Testis (tissue), 3 donors: Measurements from ENCODE around the gene TAS2R13. TPM values are rescaled to one million over a fixed set of nuclear protein-coding genes. Genes with fewer than 3 reads are reported as not detected.

Experiments
- DNase-seq: peaks from one replicate; pipeline ENCODE4 v3.0.0-alpha.2; 2019
- H3K27ac ChIP-seq, 2 donors: fragments of 200-600 bp; sonication (generic); one replicate each; pipeline ENCODE4 v1.5.1; 2019
- H3K27me3 ChIP-seq: fragments of 200-600 bp; sonication (generic); one replicate; pipeline ENCODE4 v1.5.1; 2019
- H3K36me3 ChIP-seq: fragments of 200-600 bp; sonication (generic); one replicate; pipeline ENCODE4 v1.5.1; 2017; ENCODE audit warnings: low read depth; ENCODE audit errors: missing control alignments
- H3K4me1 ChIP-seq: fragments of 200-600 bp; sonication (generic); one replicate; pipeline ENCODE4 v1.5.1; 2019
- H3K4me3 ChIP-seq, 2 donors: fragments of 200-600 bp; sonication (generic); one replicate each; pipeline ENCODE4 v1.5.1; 2017 to 2019
- H3K9me3 ChIP-seq: fragments of 200-600 bp; sonication (generic); one replicate; pipeline ENCODE4 v1.5.1; 2017
- POLR2A ChIP-seq: fragments of 450-650 bp; IDR thresholded peaks from one replicate; pipeline ENCODE4 v1.6.1; 2017; ENCODE audit warnings: antibody characterized with exemption, mild to moderate bottlenecking, moderate library complexity
- WGBS, 2 donors: methylation state at CpG; one replicate each; pipeline ENCODE4 v1.1.5; 2018; 5-methylcytosine and 5-hydroxymethylcytosine counted together
- intact Hi-C: fragments of 100-400 bp; cut with DNase I; formaldehyde crosslinking; loops from one replicate; pipeline ENCODE4 v1.15.1; 2023; ENCODE audit warnings: low total_unique reads
- polyA plus RNA-seq: library from polyadenylated mRNA; stranded (reverse); fragments of 350-450 nt; fragmentation: Illumina TruSeq; extraction: RNeasy Lipid Tissue Mini Kit (QIAGEN cat#74804); gene quantifications from one replicate; pipeline ENCODE4 v1.2.3, GENCODE V29; 2014; ENCODE audit warnings: low read depth, low replicate concordance; ENCODE audit not compliant: insufficient read depth
- total RNA-seq, 2 donors: library from RNA; depleted of rRNA; stranded (reverse); fragments of >200 nt; gene quantifications; one replicate each; pipeline ENCODE4 v1.2.3, GENCODE V29; 2016
- TF ChIP-seq, protein P1 (sequence below), 3 experiments: fragments of 450-650 bp in 2 of 3; fragments of 200-600 bp in 1 of 3; sonication (generic) in 1 of 3; IDR thresholded peaks; one replicate each; pipeline ENCODE4 v1.5.1; 2016 to 2019; ENCODE audit warnings: antibody characterized with exemption in 3 of 3, mild to moderate bottlenecking in 2 of 3, moderate library complexity in 1 of 3

TAS2R13 gene
- total and polyA plus RNA-seq, 3 donors from 2014 or later = 3.1 to 3.6 TPM; not detected in 1

DNA sequence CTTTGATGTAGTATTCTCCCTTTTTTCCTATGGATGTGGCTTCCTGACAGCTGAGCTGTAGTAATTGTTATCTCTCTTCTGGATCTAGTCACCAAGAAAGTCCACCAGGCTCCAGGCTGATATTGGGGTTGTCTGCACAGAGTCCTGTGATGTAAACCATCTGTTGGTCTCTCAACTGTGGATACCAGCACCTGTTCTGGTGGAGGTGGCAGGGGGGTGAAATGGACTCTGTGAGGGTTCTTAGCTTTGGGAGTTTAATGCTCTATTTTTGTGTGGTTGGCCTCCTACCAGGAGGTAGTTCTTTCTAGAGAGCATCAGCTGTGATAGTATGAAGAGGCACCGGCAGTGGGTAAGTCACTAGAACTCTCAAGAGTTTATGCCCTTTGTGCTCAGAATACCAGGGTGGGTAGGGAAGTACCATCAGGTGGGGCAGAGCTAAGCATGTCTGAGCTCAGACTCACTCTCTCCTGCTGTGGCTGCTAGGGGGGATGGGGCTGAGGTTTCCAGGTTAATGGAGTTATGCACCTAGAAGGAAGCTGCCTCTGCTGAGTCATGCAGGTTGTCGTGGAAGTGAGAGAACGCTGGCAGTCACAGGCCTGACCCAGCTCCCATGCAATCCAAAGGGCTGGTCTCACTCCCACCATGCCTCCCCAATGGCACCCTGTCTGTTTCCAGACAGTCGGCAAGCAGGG, 32.7 kb upstream of the TAS2R13 start:
- H3K27ac ChIP-seq = no peak overlapping the region
- H3K9me3 ChIP-seq = no peaks in the 10 kb centered on the region
- no peaks in the 10 kb centered on the region for H3K27me3 ChIP-seq
- intact Hi-C loops = no loop called here
- DNase-seq = no peak
- H3K4me3 ChIP-seq = no peak overlapping the region
- no peaks in the 10 kb centered on the region for H3K36me3 ChIP-seq
- WGBS, 2 donors = 79 to 82% methylated on average over 4 of the region's 4 CpGs
- no peaks in the 10 kb centered on the region for H3K4me1 ChIP-seq
- TF ChIP-seq, protein P1, sequence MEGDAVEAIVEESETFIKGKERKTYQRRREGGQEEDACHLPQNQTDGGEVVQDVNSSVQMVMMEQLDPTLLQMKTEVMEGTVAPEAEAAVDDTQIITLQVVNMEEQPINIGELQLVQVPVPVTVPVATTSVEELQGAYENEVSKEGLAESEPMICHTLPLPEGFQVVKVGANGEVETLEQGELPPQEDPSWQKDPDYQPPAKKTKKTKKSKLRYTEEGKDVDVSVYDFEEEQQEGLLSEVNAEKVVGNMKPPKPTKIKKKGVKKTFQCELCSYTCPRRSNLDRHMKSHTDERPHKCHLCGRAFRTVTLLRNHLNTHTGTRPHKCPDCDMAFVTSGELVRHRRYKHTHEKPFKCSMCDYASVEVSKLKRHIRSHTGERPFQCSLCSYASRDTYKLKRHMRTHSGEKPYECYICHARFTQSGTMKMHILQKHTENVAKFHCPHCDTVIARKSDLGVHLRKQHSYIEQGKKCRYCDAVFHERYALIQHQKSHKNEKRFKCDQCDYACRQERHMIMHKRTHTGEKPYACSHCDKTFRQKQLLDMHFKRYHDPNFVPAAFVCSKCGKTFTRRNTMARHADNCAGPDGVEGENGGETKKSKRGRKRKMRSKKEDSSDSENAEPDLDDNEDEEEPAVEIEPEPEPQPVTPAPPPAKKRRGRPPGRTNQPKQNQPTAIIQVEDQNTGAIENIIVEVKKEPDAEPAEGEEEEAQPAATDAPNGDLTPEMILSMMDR (IDR thresholded peaks at IDR 0.05) = no peak
- TF ChIP-seq POLR2A = no peak

DNA sequence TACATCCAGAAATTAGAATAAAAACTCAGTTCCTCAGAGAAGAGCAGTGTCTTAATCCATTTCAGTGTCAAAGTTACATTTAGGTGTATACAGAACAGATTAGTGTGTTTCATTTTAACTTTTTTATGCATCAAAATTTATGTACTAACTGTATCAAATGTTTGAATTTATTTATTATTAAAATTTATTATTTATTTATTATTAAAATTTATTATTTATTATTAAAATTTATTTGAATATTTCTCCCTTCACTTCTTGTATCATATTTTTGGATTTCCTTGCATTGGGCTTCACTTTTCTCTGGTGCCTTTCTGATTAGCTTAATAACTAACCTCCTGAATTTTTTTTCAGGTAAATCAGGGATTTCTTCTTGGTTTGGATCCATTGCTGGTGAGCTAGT, 32.0 kb upstream of the TAS2R13 start:
- Histone ChIP-seq H3K27ac (no peak overlapping the region), H3K27me3 (no peaks in the 10 kb centered on the region), H3K36me3 (no peaks in the 10 kb centered on the region), H3K9me3 (no peaks in the 10 kb centered on the region), H3K4me3 (no peak overlapping the region), H3K4me1 (no peaks in the 10 kb centered on the region)
- no peak for DNase-seq
- TF ChIP-seq, protein P1 (IDR thresholded peaks at IDR 0.05) = no peak
- TF ChIP-seq POLR2A = no peak
- intact Hi-C loops = no loop called here

DNA sequence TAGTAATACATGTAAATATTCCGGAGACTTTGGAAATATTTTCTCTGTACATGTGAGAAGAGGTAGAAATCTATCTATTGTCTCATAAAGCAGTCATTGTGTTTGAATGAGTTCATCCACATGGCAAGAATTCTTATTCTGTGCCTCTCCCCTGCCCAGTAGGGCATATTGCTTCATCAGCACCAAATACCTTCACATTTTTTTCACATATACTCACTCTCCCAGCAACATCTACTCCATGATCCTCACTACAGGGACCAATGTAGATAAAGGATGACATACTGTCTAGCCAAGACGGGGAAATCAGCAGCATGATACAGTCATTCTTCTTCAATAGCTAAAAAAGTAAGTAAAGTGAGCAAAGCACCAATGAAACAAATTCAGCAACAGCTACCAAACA, 31.0 kb upstream of the TAS2R13 start:
- WGBS, 2 donors = 86 to 87% methylated on average over 2 of the region's 2 CpGs
- no peak overlapping the region for H3K27ac ChIP-seq
- H3K27me3 ChIP-seq = no peaks in the 10 kb centered on the region
- TF ChIP-seq POLR2A = no peak
- TF ChIP-seq, protein P1 (IDR thresholded peaks at IDR 0.05) = no peak
- intact Hi-C loops = no loop called here
- H3K36me3 ChIP-seq = no peaks in the 10 kb centered on the region
- H3K4me3 ChIP-seq = no peak overlapping the region
- H3K4me1 ChIP-seq = no peaks in the 10 kb centered on the region
- H3K9me3 ChIP-seq = no peaks in the 10 kb centered on the region
- no peak for DNase-seq

DNA sequence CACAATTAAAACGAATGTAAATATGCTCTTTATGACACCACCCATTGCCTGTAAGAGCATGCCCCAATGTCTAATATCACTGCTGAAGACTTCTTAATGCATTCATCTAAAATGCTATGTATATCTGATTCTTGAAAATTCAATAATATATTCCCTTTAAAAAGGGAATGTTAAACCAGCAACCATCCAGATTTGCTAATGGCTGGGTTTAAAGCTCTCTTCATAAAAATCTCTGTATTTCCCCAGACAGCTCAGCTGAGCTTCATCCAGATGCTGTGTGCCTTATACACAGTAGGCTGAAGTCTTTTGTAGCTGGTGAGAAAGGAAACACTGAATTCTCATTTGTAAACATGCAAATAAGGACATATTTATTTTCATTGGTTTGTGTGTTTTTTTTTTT, 29.8 kb upstream of the TAS2R13 start, which contains the start of gene TAS2R14:
Gene TAS2R14 (minus strand): TSS at position 101 of the 400 bp plus-strand sequence. CDS start 56 bp downstream, at position 45.
- TF ChIP-seq POLR2A = no peak
- TF ChIP-seq, protein P1 (IDR thresholded peaks at IDR 0.05) = no peak
- H3K27ac ChIP-seq = no peak within 1 kb of the TSS
- H3K36me3 ChIP-seq = no peaks in the 10 kb centered on the region
- no peak within 1 kb of the TSS for H3K4me3 ChIP-seq
- H3K4me1 ChIP-seq = no peaks in the 10 kb centered on the region
- no peak for DNase-seq
- no peaks in the 10 kb centered on the region for H3K27me3 ChIP-seq
- no peaks in the 10 kb centered on the region for H3K9me3 ChIP-seq
- 79 to 90% methylated on average over 1 of the region's 1 CpG for WGBS, 2 donors
- intact Hi-C loops = no loop called here

DNA sequence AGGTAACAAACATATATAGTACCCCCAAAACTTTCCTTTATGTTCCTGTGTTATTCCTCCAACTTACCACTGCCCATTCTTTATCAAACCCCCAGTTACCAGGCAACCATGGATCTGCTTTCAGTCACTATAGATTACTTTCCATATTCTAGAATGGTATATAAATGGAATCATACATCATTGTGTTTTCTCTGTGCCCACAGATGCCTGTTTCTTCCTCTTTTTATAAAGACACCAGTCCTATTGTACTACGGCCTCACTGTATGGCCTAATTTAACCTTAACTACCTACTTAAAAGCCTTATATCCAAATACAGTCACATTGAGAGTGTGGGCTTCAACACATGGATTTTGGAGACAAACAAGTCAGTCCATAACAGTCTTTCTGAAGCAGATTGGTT, 27.1 kb upstream of the TAS2R13 start:
- H3K4me3 ChIP-seq = no peak overlapping the region
- H3K9me3 ChIP-seq = no peaks in the 10 kb centered on the region
- no peak overlapping the region for H3K27ac ChIP-seq
- H3K36me3 ChIP-seq = no peaks in the 10 kb centered on the region
- 89 to 95% methylated on average over 1 of the region's 1 CpG for WGBS, 2 donors
- intact Hi-C loops = no loop called here
- TF ChIP-seq, protein P1 (IDR thresholded peaks at IDR 0.05) = no peak
- no peak for TF ChIP-seq POLR2A
- H3K4me1 ChIP-seq = no peaks in the 10 kb centered on the region
- no peak for DNase-seq
- no peaks in the 10 kb centered on the region for H3K27me3 ChIP-seq
